Heart left ventricle (tissue), 13 donors: Measurements from ENCODE around the gene NPAS2.

ENCODE experiments used
- POLR2A ChIP-seq, 2 donors: fragments of 450-650 bp; IDR thresholded peaks; one replicate each; pipeline ENCODE4 v1.6.1; 2017; ENCODE audit warnings: antibody characterized with exemption in 2 of 2, mild to moderate bottlenecking in 2 of 2, moderate library complexity in 2 of 2
- TF ChIP-seq, protein P1 (sequence below), 12 donors: fragments of 200-600 bp; sonication (generic) in 4 of 12; IDR thresholded peaks; one replicate each; pipeline versions ENCODE4 v1.5.0 to v1.8.0; 2018 to 2022; ENCODE audit warnings: antibody characterized with exemption in 12 of 12, mild to moderate bottlenecking in 5 of 12
- donor health status: ischemic (EF 13 %, LVEDD 7.1; RV severe dilation, severe dysfunction).
- donor health status: DM: no; HTN: yes; CAD: no.
- donor health status: DM: no; HTN: no; CAD: no.
- donor health status: ischemic (EF 25% LVEDD 6.9; RV normal size, moderate dysfunction).
- donor health status: ischemic (EF 25% LVEDD 5.7; RV mildly dilated, moderate dysfunction).
- donor health status: ischemic (EF 35%, LVEDD 5.7; RV mildly dilated, moderate dysfunction).
- donor health status: nonischemic (EF 11% LVEDD 7.7; RV severe dilation, severe dysfunction).
- donor health status: DM: yes; HTN: yes; CAD: no.
- donor health status: PGD.
- donor health status: ischemic (EF 29% LVEDD 5.4; RV normal size, mild dysfunction).
- donor health status: nonischemic (EF 23%, LVEDD 6.1; RV moderate dilation, normal function).

DNA sequence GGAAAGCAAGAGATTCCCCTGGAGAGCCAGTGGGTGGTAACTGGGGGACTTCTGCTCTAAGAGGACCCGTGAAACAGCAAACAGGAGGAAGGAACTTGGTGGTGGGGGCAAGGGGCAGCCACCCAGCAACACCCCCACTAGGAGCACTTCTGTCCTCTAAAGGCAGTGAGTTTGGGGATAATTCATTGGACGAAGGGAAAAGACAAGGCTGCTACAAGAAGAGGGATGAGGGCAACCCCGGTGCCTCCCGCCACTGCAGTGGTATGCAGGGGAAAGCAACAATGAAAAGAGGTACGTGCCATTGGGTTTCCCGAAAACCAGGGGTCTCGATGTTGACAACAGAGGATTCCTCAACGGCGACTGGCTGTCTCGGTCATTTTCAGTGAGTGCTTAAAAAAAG is 191.2 kb downstream of the NPAS2 start:
- TF ChIP-seq POLR2A (IDR thresholded peaks at IDR 0.05): no peak
- TF ChIP-seq, protein P1, sequence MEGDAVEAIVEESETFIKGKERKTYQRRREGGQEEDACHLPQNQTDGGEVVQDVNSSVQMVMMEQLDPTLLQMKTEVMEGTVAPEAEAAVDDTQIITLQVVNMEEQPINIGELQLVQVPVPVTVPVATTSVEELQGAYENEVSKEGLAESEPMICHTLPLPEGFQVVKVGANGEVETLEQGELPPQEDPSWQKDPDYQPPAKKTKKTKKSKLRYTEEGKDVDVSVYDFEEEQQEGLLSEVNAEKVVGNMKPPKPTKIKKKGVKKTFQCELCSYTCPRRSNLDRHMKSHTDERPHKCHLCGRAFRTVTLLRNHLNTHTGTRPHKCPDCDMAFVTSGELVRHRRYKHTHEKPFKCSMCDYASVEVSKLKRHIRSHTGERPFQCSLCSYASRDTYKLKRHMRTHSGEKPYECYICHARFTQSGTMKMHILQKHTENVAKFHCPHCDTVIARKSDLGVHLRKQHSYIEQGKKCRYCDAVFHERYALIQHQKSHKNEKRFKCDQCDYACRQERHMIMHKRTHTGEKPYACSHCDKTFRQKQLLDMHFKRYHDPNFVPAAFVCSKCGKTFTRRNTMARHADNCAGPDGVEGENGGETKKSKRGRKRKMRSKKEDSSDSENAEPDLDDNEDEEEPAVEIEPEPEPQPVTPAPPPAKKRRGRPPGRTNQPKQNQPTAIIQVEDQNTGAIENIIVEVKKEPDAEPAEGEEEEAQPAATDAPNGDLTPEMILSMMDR (IDR thresholded peaks at IDR 0.05): no peak
